GM23248 (cell line): ENCODE measurements around the gene CREB5. TPM values are rescaled to one million over a fixed set of nuclear protein-coding genes. Genes with fewer than 3 reads are reported as not detected.

ENCODE experiments used
- DNase-seq: peaks from one replicate; pipeline ENCODE4 v3.0.0-alpha.2; 2015
- H2AFZ ChIP-seq: fragments of 200-600 bp; sonication (generic); 2 replicates; pipeline ENCODE4 v1.6.1; 2016; ENCODE audit warnings: antibody characterized with exemption
- H3F3A ChIP-seq: fragments of 200-600 bp; sonication (generic); 2 replicates; pipeline ENCODE4 v1.6.1; 2016; ENCODE audit warnings: mild to moderate bottlenecking, antibody characterized with exemption, mixed run types; ENCODE audit not compliant: insufficient read depth
- H3K27ac ChIP-seq: fragments of 200-600 bp; sonication (generic); 2 replicates; pipeline ENCODE4 v1.5.1; 2016; ENCODE audit warnings: mild to moderate bottlenecking
- H3K27me3 ChIP-seq: fragments of 200-600 bp; sonication (generic); replicated peaks from 2 replicates; pipeline ENCODE4 v1.6.1; 2016; ENCODE audit warnings: mild to moderate bottlenecking; ENCODE audit not compliant: insufficient read depth
- H3K36me3 ChIP-seq: fragments of 200-600 bp; sonication (generic); 2 replicates; pipeline ENCODE4 v1.6.1; 2016; ENCODE audit warnings: low read depth, mild to moderate bottlenecking
- H3K4me1 ChIP-seq: fragments of 200-600 bp; sonication (generic); 2 replicates; pipeline ENCODE4 v1.6.1; 2016; ENCODE audit warnings: mild to moderate bottlenecking; ENCODE audit not compliant: insufficient read depth
- H3K4me2 ChIP-seq: fragments of 200-600 bp; sonication (generic); one replicate; pipeline ENCODE4 v1.6.1; 2016; ENCODE audit warnings: mild to moderate bottlenecking; ENCODE audit not compliant: unreplicated experiment
- H3K4me3 ChIP-seq: fragments of 200-600 bp; sonication (generic); 2 replicates; pipeline ENCODE4 v1.5.1; 2016; ENCODE audit warnings: mild to moderate bottlenecking
- H3K79me2 ChIP-seq: fragments of 200-600 bp; sonication (generic); 2 replicates; pipeline ENCODE4 v1.6.1; 2016; ENCODE audit warnings: mild to moderate bottlenecking; ENCODE audit not compliant: insufficient read depth
- H3K9ac ChIP-seq: fragments of 200-600 bp; sonication (generic); 2 replicates; pipeline ENCODE4 v1.6.1; 2016; ENCODE audit warnings: mild to moderate bottlenecking
- H3K9me2 ChIP-seq: fragments of 200-600 bp; sonication (generic); 2 replicates; pipeline ENCODE4 v1.6.1; 2016; ENCODE audit warnings: mixed run types, mild to moderate bottlenecking, moderate library complexity; ENCODE audit not compliant: insufficient read depth
- H3K9me3 ChIP-seq: fragments of 200-600 bp; sonication (generic); one replicate; pipeline ENCODE4 v1.6.1; 2017; ENCODE audit warnings: low read depth
- H4K20me1 ChIP-seq: fragments of 200-600 bp; sonication (generic); 2 replicates; pipeline ENCODE4 v1.6.0; 2016; ENCODE audit not compliant: insufficient read depth
- EZH2 ChIP-seq: fragments of 200-600 bp; sonication (generic); IDR thresholded peaks from 2 replicates; pipeline ENCODE4 v1.6.1; 2018; ENCODE audit warnings: antibody characterized with exemption, mild to moderate bottlenecking; ENCODE audit not compliant: insufficient read depth, poor library complexity, severe bottlenecking
- EZH2phosphoT487 ChIP-seq: fragments of 200-600 bp; sonication (generic); IDR thresholded peaks from 2 replicates; pipeline ENCODE4 v1.6.1; 2018; ENCODE audit warnings: antibody characterized with exemption, moderate library complexity, mild to moderate bottlenecking, low read depth; ENCODE audit not compliant: insufficient read depth
- WGBS, 2 experiments: methylation state at CpG; one replicate each; pipeline ENCODE4 v1.1.6; 2015 to 2017; ENCODE audit warnings: low lambda C conversion rate in 2 of 2, low coverage in 1 of 2; ENCODE audit errors: missing lambda C conversion rate in 2 of 2; 5-methylcytosine and 5-hydroxymethylcytosine counted together
- in situ Hi-C: fragments of 300-500 bp; cut with MboI; formaldehyde crosslinking; loops from 2 replicates; pipeline ENCODE4 v1.15.0; 2020
- polyA plus RNA-seq: library from polyadenylated mRNA; unstranded; fragments of >200 nt; fragmentation: Nextera tagmentation; extraction: Ambion mirVana; gene quantifications from 2 replicates; pipeline ENCODE4 v1.2.1, GENCODE V29; 2016
- total RNA-seq: library from RNA; depleted of rRNA; stranded (reverse); fragments of >200 nt; shearing (Covaris generic); gene quantifications from 2 replicates; pipeline ENCODE4 v1.2.3, GENCODE V29; 2014

CREB5 gene
- total and polyA plus RNA-seq, 2 experiments from 2014 or later, result 13.6 to 19.2 TPM

DNA sequence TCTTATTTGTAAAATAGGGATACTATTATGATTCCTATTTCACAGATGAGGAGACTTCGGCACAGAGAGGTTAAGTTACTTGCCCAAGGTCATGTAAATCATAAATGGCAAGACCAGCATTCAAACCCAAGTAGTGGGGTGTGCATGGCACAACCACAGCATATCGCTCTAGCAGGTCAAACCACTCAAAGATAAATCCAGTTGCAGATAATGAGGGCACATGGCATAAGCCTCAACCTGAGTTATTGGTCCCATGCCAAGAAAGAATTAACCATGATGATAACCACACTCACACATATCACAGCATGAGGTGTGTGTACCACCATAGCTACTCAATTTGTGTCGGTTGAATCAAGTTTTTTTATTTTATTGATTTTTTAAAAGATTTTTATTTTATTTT is 180.5 kb downstream of the CREB5 start:
- H3K27ac ChIP-seq, result no peak overlapping the region
- peaks cover 10% of the 10 kb centered on the region for H3K4me1 ChIP-seq
- DNase-seq, result no peak
- no peak for TF ChIP-seq EZH2phosphoT487
- no peak for TF ChIP-seq EZH2
- no peaks in the 10 kb centered on the region for H3K79me2 ChIP-seq
- no peaks in the 10 kb centered on the region for H3K36me3 ChIP-seq
- in situ Hi-C loops, result no loop called here
- no peak overlapping the region for H2AFZ ChIP-seq
- H3K9me3 ChIP-seq, result no peaks in the 10 kb centered on the region
- WGBS, 2 experiments, result 94 to 95% methylated on average over 3 of the region's 3 CpGs
- H3K9me2 ChIP-seq, result no peaks in the 10 kb centered on the region
- H3K9ac ChIP-seq, result no peak overlapping the region
- H4K20me1 ChIP-seq, result no peaks in the 10 kb centered on the region
- H3K27me3 ChIP-seq, result no peaks in the 10 kb centered on the region
- no peak overlapping the region for H3K4me2 ChIP-seq
- H3F3A ChIP-seq, result peaks cover 15% of the 10 kb centered on the region; the same call in 1 of the 2 replicates
- no peak overlapping the region for H3K4me3 ChIP-seq

DNA sequence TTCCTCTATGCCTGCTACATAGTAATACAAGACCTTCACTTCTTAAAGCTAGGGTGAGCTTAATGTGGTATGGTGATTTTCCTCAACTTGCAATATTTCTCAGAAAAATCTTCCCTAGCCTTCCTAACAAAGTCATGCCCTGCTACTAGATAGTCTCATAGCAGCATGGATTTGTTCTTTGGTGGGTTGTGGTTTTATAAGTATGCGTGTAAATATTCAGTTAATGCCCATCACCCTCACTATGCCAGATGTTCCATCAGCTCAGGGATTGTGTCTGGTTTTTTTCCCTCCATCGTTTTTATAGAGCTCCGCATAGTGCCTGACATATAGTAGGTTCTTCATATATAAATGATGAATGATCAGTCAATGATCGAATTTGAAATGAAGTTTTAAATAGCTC is 182.8 kb downstream of the CREB5 start:
- Histone ChIP-seq H4K20me1 (no peaks in the 10 kb centered on the region), H3F3A (peaks cover 15% of the 10 kb centered on the region; the same call in 1 of the 2 replicates), H2AFZ (no peak overlapping the region), H3K4me3 (no peak overlapping the region), H3K9ac (no peak overlapping the region), H3K9me2 (no peaks in the 10 kb centered on the region), H3K27ac (no peak overlapping the region), H3K9me3 (no peaks in the 10 kb centered on the region), H3K4me2 (no peak overlapping the region), H3K4me1 (peaks cover 10% of the 10 kb centered on the region), H3K36me3 (no peaks in the 10 kb centered on the region), H3K79me2 (no peaks in the 10 kb centered on the region), H3K27me3 (no peaks in the 10 kb centered on the region)
- no peak for DNase-seq
- in situ Hi-C loops, result no loop called here
- no peak for TF ChIP-seq EZH2phosphoT487
- TF ChIP-seq EZH2, result no peak
- WGBS, 2 experiments, result 93 to 94% methylated on average over 4 of the region's 4 CpGs

DNA sequence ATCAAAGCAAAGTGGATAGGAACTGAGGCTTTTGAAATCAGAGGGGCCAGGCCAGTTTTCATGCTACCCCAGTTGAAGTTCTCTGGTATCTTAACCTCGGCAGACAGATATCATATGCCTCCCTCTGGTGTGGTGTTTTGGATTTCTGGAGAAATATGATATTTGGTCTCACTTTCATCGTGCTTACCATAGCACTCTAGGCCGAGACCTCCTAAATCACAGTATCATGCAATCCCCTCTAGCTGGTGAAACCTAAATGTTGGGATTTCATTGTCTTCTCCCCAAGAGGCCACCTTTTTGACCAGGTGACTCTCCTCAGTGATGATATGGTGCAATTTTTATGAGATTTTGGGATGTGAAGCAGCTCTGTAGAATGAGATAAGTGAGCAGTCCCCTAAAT is 183.5 kb downstream of the CREB5 start:
- H3K9me2 ChIP-seq, result no peaks in the 10 kb centered on the region
- no peak overlapping the region for H2AFZ ChIP-seq
- H3F3A ChIP-seq, result peaks cover 15% of the 10 kb centered on the region; the same call in 1 of the 2 replicates
- peak overlapping the region; percentile 47; the same call in 1 of the 2 replicates for H3K9ac ChIP-seq
- no peak overlapping the region for H3K4me2 ChIP-seq
- peaks cover 10% of the 10 kb centered on the region for H3K4me1 ChIP-seq
- no peaks in the 10 kb centered on the region for H4K20me1 ChIP-seq
- no peaks in the 10 kb centered on the region for H3K9me3 ChIP-seq
- no peaks in the 10 kb centered on the region for H3K79me2 ChIP-seq
- H3K27me3 ChIP-seq, result no peaks in the 10 kb centered on the region
- WGBS, 2 experiments, result 94 to 100% methylated on average over 3 of the region's 3 CpGs
- H3K4me3 ChIP-seq, result no peak overlapping the region
- H3K27ac ChIP-seq, result peak overlapping the region; percentile 52
- H3K36me3 ChIP-seq, result no peaks in the 10 kb centered on the region
- in situ Hi-C loops, result no loop called here
- TF ChIP-seq EZH2, result no peak
- no peak for TF ChIP-seq EZH2phosphoT487
- no peak for DNase-seq

DNA sequence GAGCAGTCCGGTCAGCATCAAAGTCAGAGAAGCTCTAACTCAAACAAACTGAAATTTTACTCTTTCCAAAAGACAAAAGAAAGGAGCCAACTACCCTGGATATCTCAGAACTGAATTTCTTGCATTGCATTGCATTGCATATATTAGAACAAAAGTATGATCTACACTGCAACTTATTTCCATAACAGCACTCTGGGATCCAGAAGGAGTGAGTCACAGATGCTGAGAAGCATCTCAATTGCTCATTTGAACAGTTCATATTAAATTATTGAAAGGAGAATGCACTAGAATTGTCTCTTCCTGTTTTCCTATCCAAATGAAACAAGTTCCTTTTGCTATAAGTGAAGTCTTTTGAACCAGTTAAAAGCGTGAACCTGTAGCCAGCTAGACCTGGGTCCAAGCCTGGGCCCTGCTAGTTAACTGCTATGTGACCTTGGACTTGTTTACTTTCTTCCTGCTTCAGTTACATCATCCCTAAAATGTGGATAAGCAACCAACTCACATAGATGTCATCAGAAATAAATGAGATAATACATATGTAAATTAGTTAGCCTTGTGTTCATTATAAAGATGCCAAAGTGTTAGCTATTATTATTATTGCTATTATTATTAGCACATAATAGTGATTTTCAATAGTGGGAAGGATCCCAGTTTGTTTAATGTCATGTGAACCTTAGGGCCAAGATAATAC is 184.1 kb downstream of the CREB5 start:
- Histone ChIP-seq H4K20me1 (no peaks in the 10 kb centered on the region), H2AFZ (peak overlapping the region; percentile 61), H3K79me2 (no peaks in the 10 kb centered on the region), H3K4me2 (no peak overlapping the region), H3K36me3 (no peaks in the 10 kb centered on the region), H3K27me3 (no peaks in the 10 kb centered on the region), H3K4me3 (no peak overlapping the region), H3K9me3 (no peaks in the 10 kb centered on the region), H3K9me2 (no peaks in the 10 kb centered on the region), H3K9ac (peak overlapping the region; percentile 47; the same call in 1 of the 2 replicates), H3K27ac (peak overlapping the region; percentile 52), H3F3A (peaks cover 15% of the 10 kb centered on the region; the same call in 1 of the 2 replicates), H3K4me1 (peaks cover 10% of the 10 kb centered on the region)
- no peak for TF ChIP-seq EZH2
- no peak for TF ChIP-seq EZH2phosphoT487
- WGBS, 2 experiments, result 75 to 79% methylated on average over 2 of the region's 2 CpGs
- DNase-seq, result peak; percentile 83
- in situ Hi-C loops, result no loop called here
